ENCODE data around the gene MTHFD1L. TPM values are rescaled to one million over a fixed set of nuclear protein-coding genes. Genes with fewer than 3 reads are reported as not detected.
A peak's percentile ranks its signal among the peaks of the same experiment; 100 is the strongest.

MTHFD1L gene
- total and polyA plus RNA-seq, 4 donors, result 7.6 to 34.9 (median 11.0) TPM

GRCh38 chr6:150866991-150867501, 1.5 kb downstream of the MTHFD1L start:
- Histone ChIP-seq H3K36me3 (ENCODE audit: control insufficient read depth in 4 of 4, insufficient read depth in 4 of 4, low read length in 4 of 4) (no peaks in the 10 kb centered on the region), H3K27ac (ENCODE audit: low read depth in 1 of 2, low read length in 1 of 2) (peak overlapping the region; percentile 60 to 94), H3K4me3 (peak overlapping the region; percentile 79), H3K27me3 (ENCODE audit: control insufficient read depth in 3 of 3, insufficient read depth in 3 of 3, low read length in 2 of 3) (no peaks in the 10 kb centered on the region), H3K4me1 (ENCODE audit: control insufficient read depth in 5 of 5, insufficient read depth in 5 of 5, low read length in 5 of 5) (peaks cover 0 to 10% (median 6%) of the 10 kb centered on the region in 5 donors), H3K9me3 (ENCODE audit: control insufficient read depth in 4 of 4, insufficient read depth in 3 of 4, low read length in 3 of 4) (no peaks in the 10 kb centered on the region), H3K9ac (ENCODE audit: insufficient read depth in 1 of 2, low read length in 2 of 2) (peak overlapping the region; percentile 86 to 97)
- no peak for TF ChIP-seq CTCF (IDR thresholded peaks at IDR 0.05; ENCODE audit: control extremely low read depth, extremely low read depth)
- 69 to 73% methylated on average over 13 of the region's 13 CpGs for WGBS, 2 donors
- no peak for ATAC-seq (ENCODE audit: insufficient read depth, low FRiP score)
- DNase-seq, result peak in 1 of 3 donors; percentile 24

- no peak overlapping the region for H3K4me3 ChIP-seq
- H3K9ac ChIP-seq (ENCODE audit: insufficient read depth in 1 of 2, low read length in 2 of 2), result no peak overlapping the region
- TF ChIP-seq CTCF (IDR thresholded peaks at IDR 0.05; ENCODE audit: control extremely low read depth, extremely low read depth), result no peak
- no peak overlapping the region for H3K27ac ChIP-seq (ENCODE audit: low read depth in 1 of 2, low read length in 1 of 2)
- 90 to 96% methylated on average over 5 of the region's 5 CpGs for WGBS, 2 donors
- peaks cover 0 to 10% (median 4%) of the 10 kb centered on the region in 5 donors for H3K4me1 ChIP-seq (ENCODE audit: control insufficient read depth in 5 of 5, insufficient read depth in 5 of 5, low read length in 5 of 5)
- no peaks in the 10 kb centered on the region for H3K36me3 ChIP-seq (ENCODE audit: control insufficient read depth in 4 of 4, insufficient read depth in 4 of 4, low read length in 4 of 4)
- no peaks in the 10 kb centered on the region for H3K27me3 ChIP-seq (ENCODE audit: control insufficient read depth in 3 of 3, insufficient read depth in 3 of 3, low read length in 2 of 3)
- ATAC-seq (ENCODE audit: insufficient read depth, low FRiP score) (no peak), DNase-seq (no peak)
- no peaks in the 10 kb centered on the region for H3K9me3 ChIP-seq (ENCODE audit: control insufficient read depth in 4 of 4, insufficient read depth in 3 of 4, low read length in 3 of 4)
These were observed 3.3 kb downstream of the MTHFD1L start for GRCh38 chr6:150868759-150869158.

DNA sequence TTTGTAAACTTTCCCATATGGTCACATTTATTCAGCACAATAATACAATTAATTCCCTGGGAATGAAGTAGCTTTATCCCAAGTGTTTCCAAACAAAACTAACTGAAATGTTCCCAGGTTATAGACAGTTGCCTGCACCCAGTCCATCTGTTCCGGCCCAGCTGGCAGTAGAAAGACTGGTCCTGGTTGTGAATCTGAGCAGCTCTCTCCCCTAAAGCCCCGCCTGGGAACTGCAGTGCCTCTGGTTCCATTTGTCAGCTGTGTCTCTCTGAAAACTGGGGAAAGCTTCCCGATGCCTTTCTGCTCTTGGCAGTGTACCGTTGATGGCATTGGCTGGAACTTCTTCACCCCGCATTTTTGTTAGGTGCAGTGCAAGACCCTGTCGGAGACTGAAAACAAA, 8.7 kb downstream of the MTHFD1L start:
- whole genome bisulfite sequencing, 2 donors, result 87 to 92% methylated on average over 6 of the region's 6 CpGs
- peak in 1 of 3 donors; percentile 19 for DNase-seq
- Histone ChIP-seq H3K27ac (ENCODE audit: low read depth in 1 of 2, low read length in 1 of 2) (no peak overlapping the region), H3K27me3 (ENCODE audit: control insufficient read depth in 3 of 3, insufficient read depth in 3 of 3, low read length in 2 of 3) (no peaks in the 10 kb centered on the region), H3K9ac (ENCODE audit: insufficient read depth in 1 of 2, low read length in 2 of 2) (peak overlapping the region in 1 of 2 donors; percentile 30), H3K9me3 (ENCODE audit: control insufficient read depth in 4 of 4, insufficient read depth in 3 of 4, low read length in 3 of 4) (no peaks in the 10 kb centered on the region), H3K4me1 (ENCODE audit: control insufficient read depth in 5 of 5, insufficient read depth in 5 of 5, low read length in 5 of 5) (peaks cover 0 to 7% (median 3%) of the 10 kb centered on the region in 5 donors), H3K36me3 (ENCODE audit: control insufficient read depth in 4 of 4, insufficient read depth in 4 of 4, low read length in 4 of 4) (peaks cover 0 to 2% (median 0%) of the 10 kb centered on the region in 4 donors), H3K4me3 (no peak overlapping the region)
- TF ChIP-seq CTCF (IDR thresholded peaks at IDR 0.05; ENCODE audit: control extremely low read depth, extremely low read depth), result no peak
- ATAC-seq (ENCODE audit: insufficient read depth, low FRiP score), result no peak

GRCh38 chr6:150875841-150876240, 10.3 kb downstream of the MTHFD1L start:
- no peak overlapping the region for H3K4me3 ChIP-seq
- H3K27ac ChIP-seq (ENCODE audit: low read depth in 1 of 2, low read length in 1 of 2), result no peak overlapping the region
- WGBS, 2 donors, result 77 to 81% methylated on average over 6 of the region's 6 CpGs
- ATAC-seq (ENCODE audit: insufficient read depth, low FRiP score) (no peak), DNase-seq (no peak)
- peaks cover 0 to 7% (median 4%) of the 10 kb centered on the region in 5 donors for H3K4me1 ChIP-seq (ENCODE audit: control insufficient read depth in 5 of 5, insufficient read depth in 5 of 5, low read length in 5 of 5)
- no peak overlapping the region for H3K9ac ChIP-seq (ENCODE audit: insufficient read depth in 1 of 2, low read length in 2 of 2)
- peaks cover 0 to 2% (median 0%) of the 10 kb centered on the region in 4 donors for H3K36me3 ChIP-seq (ENCODE audit: control insufficient read depth in 4 of 4, insufficient read depth in 4 of 4, low read length in 4 of 4)
- H3K9me3 ChIP-seq (ENCODE audit: control insufficient read depth in 4 of 4, insufficient read depth in 3 of 4, low read length in 3 of 4), result no peaks in the 10 kb centered on the region
- no peaks in the 10 kb centered on the region for H3K27me3 ChIP-seq (ENCODE audit: control insufficient read depth in 3 of 3, insufficient read depth in 3 of 3, low read length in 2 of 3)
- TF ChIP-seq CTCF (IDR thresholded peaks at IDR 0.05; ENCODE audit: control extremely low read depth, extremely low read depth), result no peak
